Hair follicular keratinocyte (primary cell): ENCODE results near the gene A2M. TPM values are rescaled to one million over a fixed set of nuclear protein-coding genes. Genes with fewer than 3 reads are reported as not detected.

ENCODE experiments used
- total RNA-seq: library from RNA; depleted of rRNA; stranded (reverse); fragments of >200 nt; gene quantifications from 2 replicates; pipeline ENCODE4 v1.2.3, GENCODE V29; 2015

The A2M gene
- total RNA-seq = 0.04 TPM in 1 of 2 replicates, not detected in the other

GRCh38 chr12:9115731-9116559 is at the start of gene A2M:
Gene A2M (minus strand): TSS chr12:9115919. CDS start chr12:9115849, 70 bp downstream.

Other genes with a start within 250 kb of the A2M start
- gene PHC1, start 201.4 kb downstream of the A2M start, total RNA-seq = 13.7 and 16.9 TPM in 2 replicates
- 88.7 and 106 TPM in 2 replicates for gene M6PR, start 166.3 kb downstream of the A2M start, total RNA-seq
- gene KLRG1, start 126.4 kb downstream of the A2M start, total RNA-seq = 0.23 and 1.4 TPM in 2 replicates
- gene PZP, start 92.5 kb upstream of the A2M start, total RNA-seq = 0.08 TPM in 1 of 2 replicates, not detected in the other